Kasumi-1 (cell line): ENCODE results near the gene ZDHHC22.

Experiments
- DNase-seq, 2 experiments: peaks; one replicate each; lab custom pipeline; 2025; lab: John Stamatoyannopoulos, UW

Gene ZDHHC22

DNA sequence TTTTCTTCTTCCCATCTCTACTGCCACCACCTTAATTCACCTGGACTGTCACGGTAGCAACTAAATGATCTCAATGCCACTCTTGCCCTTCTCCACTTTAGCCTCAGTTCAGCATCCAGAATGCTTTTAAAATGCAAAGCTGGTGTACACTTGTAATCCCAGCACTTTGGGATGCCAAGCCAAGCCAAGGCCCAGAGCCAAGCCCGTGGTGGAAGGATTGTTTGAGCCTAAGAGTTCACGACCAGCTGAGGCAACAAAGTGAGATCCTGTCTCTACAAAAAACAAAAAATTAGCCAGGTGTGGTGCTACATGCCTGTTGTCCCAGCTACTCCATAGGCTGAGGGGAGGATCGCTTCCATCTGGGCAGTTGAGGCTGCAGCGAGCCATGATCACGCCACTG is 37.6 kb downstream of the ZDHHC22 start:
- DNase-seq = no peak

- no peak for DNase-seq
Measured at GRCh38 chr14:77103475-77103874, 38.1 kb downstream of the ZDHHC22 start.

- no peak for DNase-seq
Measured at GRCh38 chr14:77102154-77102553, 39.4 kb downstream of the ZDHHC22 start.

DNA sequence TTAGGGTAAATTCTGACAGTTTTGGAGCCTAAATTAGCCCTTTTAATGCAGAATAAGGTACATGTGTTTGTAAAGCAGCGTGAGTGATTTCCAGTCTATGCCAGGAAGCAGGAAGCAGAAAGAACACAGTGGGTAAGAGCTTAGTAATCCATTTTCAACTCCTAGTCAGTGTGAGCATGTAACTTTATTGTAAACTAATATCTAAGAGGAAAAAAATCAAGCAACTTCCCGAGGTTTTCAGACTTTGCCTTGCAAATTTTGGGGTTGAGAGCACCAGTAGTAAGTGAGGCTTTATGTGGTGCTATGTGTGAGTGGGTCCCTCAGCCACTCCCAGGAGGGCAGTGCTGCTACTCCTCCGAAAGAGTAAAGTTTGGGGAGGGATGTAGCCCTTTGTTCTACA is 40.6 kb downstream of the ZDHHC22 start:
- no peak for DNase-seq

- peak; percentile 71 to 72 for DNase-seq
Measured at GRCh38 chr14:77099425-77100167, 42.0 kb downstream of the ZDHHC22 start.

DNA sequence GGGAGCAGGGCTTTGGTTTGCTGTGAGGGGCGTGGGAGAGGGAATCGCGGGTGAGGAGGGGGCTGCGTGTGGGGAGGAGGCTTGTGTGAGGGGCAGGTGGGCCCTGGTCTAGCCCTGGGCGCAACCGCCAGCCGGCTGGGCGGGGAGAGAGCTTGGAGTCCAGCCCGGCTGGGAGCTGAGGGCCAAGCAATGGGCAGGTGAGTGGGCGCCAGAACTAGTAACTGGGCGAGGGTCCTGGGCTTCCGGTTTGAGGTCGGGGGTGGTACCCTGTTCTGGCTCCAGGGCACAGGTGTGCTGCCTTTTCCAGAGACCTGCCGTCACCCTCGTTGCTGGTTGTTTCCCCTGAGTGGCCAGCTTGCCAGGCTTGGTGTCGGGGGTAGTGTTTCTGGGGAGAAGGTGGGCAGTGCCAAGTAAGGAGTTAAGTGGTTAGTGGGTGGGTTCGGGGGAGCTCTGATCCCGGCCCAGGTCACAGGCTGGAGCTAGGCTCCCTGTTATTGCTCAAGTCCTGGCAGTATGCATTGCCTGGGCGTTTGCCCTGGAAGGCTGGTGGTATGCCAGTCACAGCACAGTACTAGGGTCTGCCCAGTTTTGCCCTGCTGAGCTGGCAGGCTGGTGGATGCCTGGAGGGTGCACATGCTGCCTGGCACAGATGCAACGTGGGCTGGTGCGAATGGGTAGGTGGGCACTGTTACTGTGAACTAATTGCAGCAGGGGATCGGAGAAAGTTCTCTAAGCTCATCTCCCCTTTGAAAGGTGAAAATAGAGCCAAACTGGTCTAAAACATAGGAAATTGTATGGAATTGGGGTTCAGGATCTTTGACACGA is 42.9 kb downstream of the ZDHHC22 start:
- DNase-seq = no peak

DNA sequence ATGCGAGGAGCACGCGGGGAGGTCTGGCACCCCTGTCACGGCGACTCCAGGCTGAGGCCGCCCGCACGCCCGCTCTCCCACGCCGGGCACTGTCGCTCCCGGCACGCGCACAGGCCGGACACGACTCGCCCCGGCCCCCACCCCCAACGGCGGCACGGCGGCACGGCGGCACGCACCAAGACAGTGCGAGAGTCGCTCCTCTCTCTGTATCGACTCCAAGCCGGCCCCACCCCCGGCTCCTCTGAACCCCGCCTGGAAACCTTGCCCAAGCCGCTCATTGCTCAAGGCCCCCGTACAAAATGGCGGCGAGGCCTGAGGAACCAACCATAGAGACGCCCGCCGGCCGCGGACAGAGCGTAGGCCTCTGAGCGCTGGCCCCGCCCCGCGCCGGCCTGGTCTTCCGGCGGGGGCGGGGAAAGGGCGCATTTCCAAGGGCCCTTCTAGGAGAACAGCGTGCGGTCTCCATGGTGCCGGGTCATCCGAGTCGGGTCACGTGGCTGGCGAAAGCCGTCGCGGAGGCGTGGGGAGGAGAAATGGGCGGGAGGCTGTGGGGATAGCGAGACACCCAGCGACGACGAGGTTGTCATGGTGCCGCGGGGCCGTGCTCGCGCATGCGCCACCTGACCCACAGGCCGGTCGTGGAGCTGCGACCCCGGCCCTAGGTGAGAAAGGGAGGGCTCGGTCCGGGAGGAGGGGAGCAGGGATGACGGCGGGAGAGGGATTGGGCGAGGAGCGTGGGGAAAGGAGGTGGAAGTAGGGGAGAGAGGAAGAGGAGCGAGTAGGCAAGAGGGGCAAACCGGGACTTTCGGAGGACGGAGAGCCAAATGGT is 43.7 kb downstream of the ZDHHC22 start, which contains the start of gene CIPC:
TSS of gene CIPC (plus strand) at position 559 of the 829 bp plus-strand sequence. CDS start 7,451 bp downstream, outside the sequence.
- DNase-seq = peak; percentile 98

DNA sequence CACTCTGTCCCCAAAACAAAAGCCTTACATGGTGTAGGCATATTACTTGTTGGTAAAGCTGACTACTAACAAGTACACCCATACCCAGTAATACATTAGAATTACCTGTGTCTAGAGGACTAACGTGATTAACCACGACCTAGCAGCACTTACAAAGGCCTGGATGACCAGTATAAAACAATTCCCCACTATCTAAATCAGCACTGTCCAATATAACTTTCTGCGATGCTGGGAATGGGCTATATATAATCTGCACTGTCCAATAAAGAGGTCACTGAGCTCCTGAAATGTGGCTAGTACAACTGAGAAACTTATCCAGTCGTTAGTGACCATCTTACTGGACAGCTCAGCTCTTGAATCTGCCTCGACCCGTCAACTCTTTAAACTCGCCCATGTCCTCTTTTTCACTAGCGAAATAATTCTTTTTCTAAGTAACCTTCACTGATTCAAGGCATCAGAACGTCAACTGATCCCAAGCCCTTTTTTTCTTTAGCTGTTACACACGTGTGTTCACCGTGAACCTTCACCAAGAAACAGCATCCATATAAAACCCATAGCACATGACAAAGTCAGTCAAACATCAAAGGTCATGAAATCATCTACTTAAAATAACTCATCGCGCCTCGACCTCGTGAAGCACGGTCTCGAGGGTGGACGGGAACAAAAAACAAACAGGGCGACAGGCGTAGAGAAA is 44.4 kb downstream of the ZDHHC22 start:
- DNase-seq = peak; percentile 46 to 53

DNA sequence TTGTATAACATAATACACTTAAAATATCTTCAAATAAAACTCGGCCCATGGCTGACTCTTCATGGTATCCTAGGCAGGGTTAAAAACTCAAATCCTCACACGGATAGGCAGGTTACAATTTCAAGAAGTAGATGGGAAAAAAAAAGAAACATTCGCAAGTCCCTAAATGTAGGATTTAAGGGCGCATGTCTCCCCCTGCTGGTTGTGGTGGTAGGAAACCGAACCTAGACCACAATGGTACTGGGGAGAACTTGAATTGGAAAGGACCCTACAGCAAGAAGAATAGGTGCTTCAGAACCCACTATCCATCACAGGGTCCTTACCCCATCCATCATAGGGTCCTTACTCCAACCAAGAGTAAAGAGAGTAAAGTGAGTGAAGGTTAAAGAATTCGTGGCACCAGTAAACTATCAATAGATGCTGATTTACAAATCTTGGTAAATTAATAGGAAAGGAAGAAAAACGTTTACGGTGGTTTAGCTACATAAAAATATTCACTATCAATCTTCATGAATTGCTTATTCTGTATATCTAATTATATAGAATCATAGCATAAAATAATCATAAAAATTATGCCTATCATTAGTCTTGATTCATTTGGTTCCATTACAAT is 46.8 kb downstream of the ZDHHC22 start:
- DNase-seq = peak; percentile 87 to 91

GRCh38 chr14:77092676-77093075 is 48.9 kb downstream of the ZDHHC22 start:
- no peak for DNase-seq

GRCh38 chr14:77091518-77091917 is 50.1 kb downstream of the ZDHHC22 start:
- DNase-seq = no peak

- no peak for DNase-seq
Measured at GRCh38 chr14:77088645-77089044, 52.9 kb downstream of the ZDHHC22 start.

- DNase-seq = no peak
Measured at GRCh38 chr14:77088219-77088618, 53.4 kb downstream of the ZDHHC22 start.

DNA sequence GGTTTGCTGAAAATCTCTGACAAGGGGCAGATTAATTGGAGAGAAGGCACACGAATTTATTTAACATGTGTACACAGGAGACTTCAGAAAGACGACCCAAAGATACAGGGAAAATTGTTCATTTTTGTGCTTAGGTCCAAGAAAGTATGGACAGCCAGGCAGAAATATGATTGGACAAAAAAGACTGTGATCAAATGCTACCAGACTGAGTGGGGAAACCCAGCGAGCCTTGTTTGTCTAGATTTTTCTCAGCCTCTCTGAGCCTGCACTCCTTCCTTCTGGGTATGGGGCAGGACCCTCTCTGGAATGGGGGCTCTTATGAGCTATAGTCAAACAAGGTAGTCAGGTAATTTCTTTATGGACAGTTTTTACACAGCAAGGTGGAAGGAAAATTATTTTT is 54.0 kb downstream of the ZDHHC22 start:
- no peak for DNase-seq

- no peak for DNase-seq
Measured at GRCh38 chr14:77086951-77087350, 54.6 kb downstream of the ZDHHC22 start.

DNA sequence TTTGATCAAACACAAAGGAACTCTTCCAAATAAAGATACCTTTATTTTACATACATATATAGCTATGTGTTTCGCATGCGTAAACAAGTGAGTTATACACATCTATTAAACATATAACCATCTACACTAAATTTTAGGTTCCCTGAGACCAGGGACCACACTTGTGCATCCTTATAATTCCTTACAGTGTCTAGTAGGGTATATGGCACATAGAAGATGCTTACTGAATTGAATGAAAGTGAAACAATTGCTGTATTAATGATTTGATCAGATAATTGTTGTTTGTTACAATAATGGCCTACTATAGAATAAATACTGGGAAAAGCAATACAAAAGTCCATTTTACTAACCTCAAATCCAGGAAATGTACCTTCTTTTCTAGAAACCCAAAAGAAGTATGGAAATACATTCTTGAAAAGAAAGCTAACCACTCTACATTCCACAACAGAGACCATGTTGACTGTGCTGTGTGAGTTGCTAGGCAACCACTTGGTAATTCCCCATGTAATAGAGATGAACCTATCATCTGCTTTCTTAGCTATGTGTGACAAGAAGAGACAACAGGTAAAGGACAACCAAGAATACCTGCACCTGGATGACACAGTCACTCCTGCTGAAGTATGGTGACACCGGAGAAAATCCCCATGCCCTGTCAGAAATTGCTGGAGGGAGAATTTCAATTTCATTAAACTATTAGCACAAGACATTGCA is 55.4 kb downstream of the ZDHHC22 start:
- DNase-seq = no peak

DNA sequence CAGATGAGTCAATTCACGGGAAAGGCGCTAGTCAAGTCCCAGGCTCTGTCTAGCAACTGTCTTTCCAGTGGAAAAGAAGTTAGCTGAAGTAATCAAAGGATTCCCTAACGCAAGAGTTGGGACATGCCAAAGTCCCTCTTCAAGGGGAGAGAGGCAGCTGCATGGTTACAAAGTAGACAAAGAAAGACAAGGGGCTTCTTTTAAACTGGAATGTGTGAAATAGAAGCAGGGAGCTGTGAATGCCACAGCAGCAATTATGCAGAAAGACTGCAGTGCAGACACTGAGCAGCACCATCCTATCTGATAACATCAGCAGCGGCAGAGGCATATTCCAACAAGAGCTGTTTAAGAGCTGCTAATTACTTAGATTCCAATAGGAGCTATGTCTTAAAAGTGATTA is 56.1 kb downstream of the ZDHHC22 start:
- DNase-seq = no peak

DNA sequence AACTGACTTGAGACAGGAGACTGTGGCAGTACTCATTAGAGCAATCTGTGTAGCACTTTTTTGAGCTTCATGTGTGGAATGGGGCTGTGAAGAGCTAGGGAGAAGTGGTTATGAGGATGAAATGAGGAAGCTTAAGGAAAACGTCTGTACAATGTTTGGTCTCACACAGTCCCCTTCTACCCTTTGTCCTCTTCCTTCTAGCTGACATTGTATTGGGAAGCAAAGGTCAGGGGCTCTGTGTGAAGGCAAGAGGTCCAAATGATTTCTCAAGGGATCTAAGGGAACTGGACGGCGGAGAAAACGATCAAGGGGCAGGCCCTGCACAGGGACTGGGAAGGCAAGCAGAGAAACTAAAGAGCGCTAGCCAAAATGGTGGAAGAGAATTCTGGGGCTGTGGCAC is 56.6 kb downstream of the ZDHHC22 start:
- DNase-seq = no peak

GRCh38 chr14:77083082-77083481 is 58.5 kb downstream of the ZDHHC22 start:
- DNase-seq = no peak

GRCh38 chr14:77082356-77082755 is 59.2 kb downstream of the ZDHHC22 start:
- DNase-seq = no peak
